Endothelial cell of umbilical vein (primary cell): Measurements from ENCODE around the gene PRDM16. TPM values are rescaled to one million over a fixed set of nuclear protein-coding genes. Genes with fewer than 3 reads are reported as not detected.

Experiments used
- BruUV-seq: library from RNA; stranded (reverse); fragments of 400-500 nt; replicated peaks from 2 replicates; lab custom pipeline; 2021; lab: Mats Ljungman, UMichigan
- CTCF ChIA-PET: fragments of 300-600, 350-600 bp; sonication (Branson Sonifier 250); formaldehyde crosslinking; loops from one replicate; lab custom pipeline; 2021; ENCODE audit warnings: antibody characterized with exemption, inconsistent platforms; lab: Charles Lee
- POLR2A ChIA-PET: fragments of 300-600, 350-600 bp; sonication (Branson Sonifier 250); formaldehyde crosslinking; loops from one replicate; lab custom pipeline; 2021; ENCODE audit warnings: antibody characterized with exemption, inconsistent platforms; lab: Charles Lee
- DNase-seq: peaks from one replicate; pipeline ENCODE4 v3.0.0-alpha.2; 2011; ENCODE audit warnings: low read depth, low spot score
- FAIRE-seq: peaks from 2 replicates; lab custom pipeline; 2011; peaks lifted over from hg19 to GRCh38; lab: Jason Lieb, UNC
- H2AFZ ChIP-seq: 2 replicates; pipeline ENCODE4 v1.6.0; 2012; ENCODE audit warnings: low read depth, low read length, control low read depth, inconsistent platforms
- H3K27ac ChIP-seq: 2 replicates; pipeline ENCODE4 v1.5.1; 2011; ENCODE audit warnings: low read depth, mild to moderate bottlenecking, control low read depth, low read length, moderate library complexity; ENCODE audit not compliant: insufficient read depth
- H3K27me3 ChIP-seq, 2 experiments: 2 replicates each; pipeline versions ENCODE4 v1.6.0 to v1.6.1; 2011; ENCODE audit warnings: low read length in 2 of 2, mixed read lengths in 1 of 2; ENCODE audit not compliant: control insufficient read depth in 2 of 2, insufficient read depth in 2 of 2
- H3K36me3 ChIP-seq, 2 experiments: 2 replicates in 1 of 2; 3 replicates in 1 of 2; pipeline ENCODE4 v1.5.1; 2011; ENCODE audit warnings: low read length in 2 of 2, mild to moderate bottlenecking in 1 of 2, moderate library complexity in 1 of 2; ENCODE audit not compliant: control insufficient read depth in 2 of 2, insufficient read depth in 2 of 2; ENCODE audit errors: extremely low read depth in 1 of 2
- H3K4me1 ChIP-seq: 3 replicates; pipeline ENCODE4 v1.5.1; 2011; ENCODE audit warnings: mild to moderate bottlenecking, low read length; ENCODE audit not compliant: control insufficient read depth, insufficient read depth; ENCODE audit errors: extremely low read depth
- H3K4me2 ChIP-seq: 2 replicates; pipeline ENCODE4 v1.6.1; 2011; ENCODE audit warnings: low read length, control low read depth, mixed read lengths; ENCODE audit not compliant: insufficient read depth
- H3K4me3 ChIP-seq, 3 experiments: fragments of 200-600 bp in 1 of 3; sonication (generic), shearing (Covaris generic) in 1 of 3; replicated peaks in 1 of 3; 2 replicates each; pipeline ENCODE4 v1.5.1; 2011 to 2016; ENCODE audit warnings: control low read depth in 3 of 3, low read length in 3 of 3, mild to moderate bottlenecking in 2 of 3, inconsistent platforms in 1 of 3, low read depth in 1 of 3, moderate library complexity in 1 of 3; ENCODE audit not compliant: insufficient read depth in 1 of 3
- H3K79me2 ChIP-seq: 2 replicates; pipeline ENCODE4 v1.6.0; 2012; ENCODE audit warnings: low read length, inconsistent platforms; ENCODE audit not compliant: control insufficient read depth, insufficient read depth
- H3K9ac ChIP-seq: replicated peaks from 2 replicates; pipeline ENCODE3; 2011; ENCODE audit warnings: low read length, control low read depth; ENCODE audit not compliant: insufficient read depth; ENCODE audit errors: extremely low read depth
- H3K9me1 ChIP-seq: replicated peaks from 3 replicates; pipeline ENCODE4 v1.6.0; 2011; ENCODE audit warnings: mild to moderate bottlenecking, low read length; ENCODE audit not compliant: control insufficient read depth, insufficient read depth; ENCODE audit errors: extremely low read depth
- H3K9me3 ChIP-seq: replicated peaks from 2 replicates; pipeline ENCODE4 v1.5.1; 2012; ENCODE audit warnings: low read length, inconsistent platforms; ENCODE audit not compliant: control insufficient read depth, insufficient read depth
- H4K20me1 ChIP-seq: replicated peaks from 2 replicates; pipeline ENCODE3; 2011; ENCODE audit warnings: mild to moderate bottlenecking, low read length; ENCODE audit not compliant: control insufficient read depth, insufficient read depth; ENCODE audit errors: extremely low read depth
- CTCF ChIP-seq, 2 donors: IDR thresholded peaks; 1 replicate in 1 of 2; 2 replicates in 1 of 2; pipeline ENCODE4 v1.5.1; 2011; ENCODE audit warnings: low read length in 2 of 2, mild to moderate bottlenecking in 2 of 2, moderate library complexity in 2 of 2, control low read depth in 1 of 2, inconsistent platforms in 1 of 2, low read depth in 1 of 2; ENCODE audit not compliant: insufficient read depth in 1 of 2; ENCODE audit errors: extremely low read depth in 1 of 2
- EZH2 ChIP-seq: IDR thresholded peaks from 2 replicates; pipeline ENCODE4 v1.6.1; 2012; ENCODE audit warnings: borderline replicate concordance, low read depth, mild to moderate bottlenecking, moderate library complexity, low read length, inconsistent platforms; ENCODE audit not compliant: severe bottlenecking
- FOS ChIP-seq: IDR thresholded peaks from 2 replicates; pipeline ENCODE4 v1.6.1; 2011; ENCODE audit warnings: mild to moderate bottlenecking, low read length, moderate library complexity, borderline replicate concordance; ENCODE audit not compliant: insufficient read depth
- GATA2 ChIP-seq: IDR thresholded peaks from 2 replicates; pipeline ENCODE4 v1.7.0; 2011; ENCODE audit warnings: low read depth, mild to moderate bottlenecking, moderate library complexity, mixed read lengths, low read length; ENCODE audit not compliant: insufficient read length, insufficient read depth
- JUN ChIP-seq: IDR thresholded peaks from 2 replicates; pipeline ENCODE4 v1.6.1; 2011; ENCODE audit warnings: borderline replicate concordance, low read depth; ENCODE audit not compliant: insufficient read length, insufficient read depth
- MAX ChIP-seq: IDR thresholded peaks from 2 replicates; pipeline ENCODE4 v1.6.1; 2011; ENCODE audit not compliant: insufficient read depth, insufficient read length
- MYC ChIP-seq: IDR thresholded peaks from one replicate; pipeline ENCODE4 v1.6.1; 2011; ENCODE audit warnings: mild to moderate bottlenecking, low read depth, low read length
- POLR2A ChIP-seq: IDR thresholded peaks from 2 replicates; pipeline ENCODE4 v1.6.1; 2012; ENCODE audit warnings: low read depth, mild to moderate bottlenecking, control low read depth, low read length
- POLR2AphosphoS5 ChIP-seq: IDR thresholded peaks from 2 replicates; pipeline ENCODE4 v1.6.1; 2012; ENCODE audit warnings: low read depth, mild to moderate bottlenecking, control low read depth, low read length, moderate library complexity; ENCODE audit not compliant: insufficient read depth
- dilution Hi-C: fragments of 300-500 bp; cut with MboI; formaldehyde crosslinking; loops from one replicate; pipeline ENCODE4 v1.15.0; 2019; ENCODE audit warnings: low sequenced_read_pairs; ENCODE audit not compliant: extremely low pct_ligation_motif_present
- intact Hi-C: fragments of 100-400 bp; cut with micrococcal nuclease; formaldehyde crosslinking; loops from one replicate; pipeline ENCODE4 v1.10.0; 2022
- polyA plus RNA-seq, 4 experiments: library from polyadenylated mRNA; depleted of rRNA in 3 of 4; stranded (reverse) in 3 of 4; unstranded in 1 of 4; fragments of >200 nt; gene quantifications; 2 replicates each; pipeline versions ENCODE4 v1.2.1 to v1.2.3, GENCODE V29; 2011 to 2012; ENCODE audit warnings: missing spikeins in 1 of 4
- total RNA-seq: library from RNA; stranded (reverse); gene quantifications from 2 replicates; pipeline ENCODE4 v1.2.3, GENCODE V29; 2021

PRDM16 gene
- total and polyA plus RNA-seq, 2 donors (not counting 3 experiments of a cell fraction or from before 2014, with no cell fraction given) = not detected

GRCh38 chr1:3053986-3054385, 15.0 kb upstream of the PRDM16 start:
- no peak for DNase-seq
- no peak overlapping the region for H3K9ac ChIP-seq
- no peak for FAIRE-seq
- no peaks in the 10 kb centered on the region for H3K9me1 ChIP-seq
- no peaks in the 10 kb centered on the region for H3K79me2 ChIP-seq
- dilution Hi-C loops (no loop called here), intact Hi-C loops (no loop called here)
- TF ChIP-seq MAX (no peak), POLR2AphosphoS5 (no peak), POLR2A (no peak), CTCF (IDR thresholded peaks at IDR 0.05; ENCODE audit: extremely low read depth in 1 of 2, insufficient read depth in 1 of 2, low read depth in 1 of 2, low read length in 2 of 2) (no peak), GATA2 (no peak), FOS (no peak), MYC (no peak), EZH2 (no peak), JUN (no peak)
- CTCF ChIA-PET = no interaction called here
- no TSS peak for BruUV-seq
- no peak overlapping the region for H3K4me2 ChIP-seq
- H3K4me1 ChIP-seq = no peaks in the 10 kb centered on the region
- no peak overlapping the region for H3K4me3 ChIP-seq
- no peaks in the 10 kb centered on the region for H3K9me3 ChIP-seq
- no peaks in the 10 kb centered on the region for H3K27me3 ChIP-seq
- no peak overlapping the region for H3K27ac ChIP-seq
- no peak overlapping the region for H2AFZ ChIP-seq
- H4K20me1 ChIP-seq = no peaks in the 10 kb centered on the region
- no peaks in the 10 kb centered on the region for H3K36me3 ChIP-seq
- POLR2A ChIA-PET = no interaction called here
